Mesenchymal stem cell (in vitro differentiated cells and primary cell): ENCODE results near the gene MARCHF5. TPM values are rescaled to one million over a fixed set of nuclear protein-coding genes. Genes with fewer than 3 reads are reported as not detected.

Experiments used
- DNase-seq: peaks from one replicate; pipeline ENCODE4 v3.0.0-alpha.2; 2013
- H2AFZ ChIP-seq: one replicate; pipeline ENCODE4 v1.6.1; 2013; ENCODE audit warnings: low read depth, mild to moderate bottlenecking, control low read depth, inconsistent platforms, low read length, moderate library complexity
- H2AK5ac ChIP-seq: 2 replicates; pipeline ENCODE4 v1.6.1; 2013; ENCODE audit warnings: low read length, moderate library complexity, mild to moderate bottlenecking, inconsistent platforms; ENCODE audit not compliant: severe bottlenecking
- H2BK120ac ChIP-seq: one replicate; pipeline ENCODE4 v1.6.1; 2013; ENCODE audit warnings: low read depth, mild to moderate bottlenecking, inconsistent platforms, low read length, moderate library complexity
- H2BK12ac ChIP-seq, 2 experiments: one replicate each; pipeline ENCODE4 v1.6.1; 2013; ENCODE audit warnings: inconsistent platforms in 2 of 2, low read length in 2 of 2, mild to moderate bottlenecking in 2 of 2, moderate library complexity in 2 of 2, control low read depth in 1 of 2
- H2BK15ac ChIP-seq: one replicate; pipeline ENCODE4 v1.6.1; 2013; ENCODE audit warnings: mild to moderate bottlenecking, low read depth, inconsistent platforms; ENCODE audit not compliant: poor library complexity, severe bottlenecking
- H2BK5ac ChIP-seq: 2 replicates; pipeline ENCODE4 v1.6.1; 2013; ENCODE audit warnings: low read depth, mild to moderate bottlenecking, low read length, control low read depth, inconsistent platforms; ENCODE audit not compliant: poor library complexity, severe bottlenecking
- H3K14ac ChIP-seq, 2 experiments: one replicate each; pipeline ENCODE4 v1.6.1; 2013; ENCODE audit warnings: inconsistent platforms in 2 of 2, low read length in 2 of 2, control low read depth in 1 of 2, mild to moderate bottlenecking in 1 of 2, moderate library complexity in 1 of 2
- H3K18ac ChIP-seq, 2 experiments: one replicate each; pipeline ENCODE4 v1.6.1; 2013; ENCODE audit warnings: inconsistent platforms in 2 of 2, low read length in 2 of 2, control low read depth in 1 of 2, low read depth in 1 of 2, mild to moderate bottlenecking in 1 of 2
- H3K23ac ChIP-seq, 2 experiments: one replicate each; pipeline ENCODE4 v1.6.1; 2013; ENCODE audit warnings: inconsistent platforms in 2 of 2, low read length in 2 of 2, mild to moderate bottlenecking in 2 of 2, moderate library complexity in 2 of 2, control low read depth in 1 of 2
- H3K27ac ChIP-seq: 2 replicates; pipeline ENCODE4 v1.5.1; 2013; ENCODE audit warnings: mild to moderate bottlenecking, moderate library complexity, low read length, control low read depth, inconsistent platforms; ENCODE audit not compliant: poor library complexity, severe bottlenecking
- H3K27me3 ChIP-seq, 2 experiments: 2 replicates each; pipeline versions ENCODE4 v1.6.1 to v1.7.0; 2013; ENCODE audit warnings: low read length in 2 of 2, mild to moderate bottlenecking in 2 of 2, moderate library complexity in 2 of 2, control low read depth in 1 of 2, inconsistent platforms in 1 of 2; ENCODE audit not compliant: control insufficient read depth in 1 of 2, insufficient read depth in 1 of 2
- H3K36me3 ChIP-seq, 2 experiments: 2 replicates each; pipeline versions ENCODE4 v1.6.1 to v1.7.0; 2013; ENCODE audit warnings: low read length in 2 of 2, control low read depth in 1 of 2, inconsistent platforms in 1 of 2, low read depth in 1 of 2, mild to moderate bottlenecking in 1 of 2; ENCODE audit not compliant: insufficient read depth in 2 of 2, control insufficient read depth in 1 of 2
- H3K4ac ChIP-seq, 2 experiments: one replicate each; pipeline ENCODE4 v1.6.1; 2013; ENCODE audit warnings: inconsistent platforms in 2 of 2, low read length in 2 of 2, mild to moderate bottlenecking in 2 of 2, moderate library complexity in 2 of 2, control low read depth in 1 of 2, low read depth in 1 of 2
- H3K4me1 ChIP-seq: 2 replicates; pipeline ENCODE4 v1.6.1; 2013; ENCODE audit warnings: low read depth, low read length, control low read depth; ENCODE audit not compliant: control insufficient read depth, insufficient read depth
- H3K4me2 ChIP-seq: 2 replicates; pipeline ENCODE4 v1.6.1; 2013; ENCODE audit warnings: low read length, mild to moderate bottlenecking, inconsistent platforms; ENCODE audit not compliant: poor library complexity, severe bottlenecking
- H3K4me3 ChIP-seq, 2 experiments: 2 replicates each; pipeline versions ENCODE4 v1.5.1 to v1.7.0; 2013; ENCODE audit warnings: low read length in 2 of 2, mild to moderate bottlenecking in 2 of 2, control low read depth in 1 of 2, low read depth in 1 of 2; ENCODE audit not compliant: insufficient read depth in 1 of 2
- H3K79me1 ChIP-seq: replicated peaks from 2 replicates; pipeline ENCODE4 v1.6.1; 2013; ENCODE audit warnings: mild to moderate bottlenecking, control low read depth, low read length, inconsistent platforms; ENCODE audit not compliant: poor library complexity, severe bottlenecking
- H3K9ac ChIP-seq: 2 replicates; pipeline ENCODE4 v1.7.0; 2013; ENCODE audit warnings: mild to moderate bottlenecking, low read length, moderate library complexity
- H3K9me3 ChIP-seq: 2 replicates; pipeline ENCODE4 v1.7.0; 2013; ENCODE audit warnings: mild to moderate bottlenecking, low read length; ENCODE audit not compliant: control insufficient read depth
- H4K8ac ChIP-seq: one replicate; pipeline ENCODE4 v1.6.1; 2013; ENCODE audit warnings: inconsistent platforms, mild to moderate bottlenecking, low read length, moderate library complexity
- H4K91ac ChIP-seq: one replicate; pipeline ENCODE4 v1.6.1; 2013; ENCODE audit warnings: mild to moderate bottlenecking, low read length, inconsistent platforms
- WGBS: methylation state at CpG from one replicate; pipeline ENCODE4 v1.1.7; 2013; ENCODE audit warnings: mixed read lengths; 5-methylcytosine and 5-hydroxymethylcytosine counted together
- polyA plus RNA-seq, 2 experiments: library from polyadenylated mRNA; stranded (reverse); fragments of 200-250 nt; gene quantifications; one replicate each; pipeline ENCODE4 v1.2.3, GENCODE V29; 2013

The MARCHF5 gene
- polyA plus RNA-seq (2013, experiment 1 of 2): 23.7 TPM
- 23.5 TPM for polyA plus RNA-seq (2013, experiment 2 of 2)

- H2BK12ac ChIP-seq: peak within 1 kb of the TSS; percentile 25 to 68
- peak within 1 kb of the TSS in 1 of 2 experiments; percentile 98 for H3K23ac ChIP-seq
- peaks cover 5% of the 10 kb centered on the region for H3K4me1 ChIP-seq
- H2AK5ac ChIP-seq: no peak within 1 kb of the TSS
- peak within 1 kb of the TSS; percentile 92 for H4K8ac ChIP-seq
- H3K4me3 ChIP-seq: peak within 1 kb of the TSS; percentile 96 to 97
- peak within 1 kb of the TSS; percentile 98 for H3K4me2 ChIP-seq
- peak within 1 kb of the TSS; percentile 90 to 99 for H3K18ac ChIP-seq
- peak within 1 kb of the TSS; percentile 63 for H3K27ac ChIP-seq
- no peaks in the 10 kb centered on the region for H3K9me3 ChIP-seq
- H3K36me3 ChIP-seq: peaks cover 10 to 20% of the 10 kb centered on the region in 2 experiments
- peak within 1 kb of the TSS; percentile 73 for H2BK120ac ChIP-seq
- H3K14ac ChIP-seq: peak within 1 kb of the TSS in 1 of 2 experiments; percentile 91
- peak within 1 kb of the TSS; percentile 98 for H3K9ac ChIP-seq
- peak within 1 kb of the TSS; percentile 63 for H2AFZ ChIP-seq
- peak within 1 kb of the TSS; percentile 90 for H4K91ac ChIP-seq
- under 1% methylated on average over 70 of the region's 79 CpGs for WGBS
- no peaks in the 10 kb centered on the region for H3K27me3 ChIP-seq
- H3K79me1 ChIP-seq: peaks cover 8% of the 10 kb centered on the region
- peak within 1 kb of the TSS; percentile 3 for H2BK5ac ChIP-seq
- H3K4ac ChIP-seq: peak within 1 kb of the TSS; percentile 75 to 99
- peak within 1 kb of the TSS; percentile 98 for H2BK15ac ChIP-seq
- DNase-seq: peak; percentile 96
These were observed at the start of gene MARCHF5, which contains the start of gene CPEB3 for GRCh38 chr10:92290837-92291615. Gene MARCHF5 (plus strand): TSS chr10:92291167. CDS start chr10:92291495, 328 bp downstream. Gene CPEB3 (minus strand): TSS chr10:92291078. CDS start chr10:92240350, 50,728 bp downstream.

GRCh38 chr10:92241501-92241900 is 49.5 kb upstream of the MARCHF5 start:
- Histone ChIP-seq H3K9me3 (no peaks in the 10 kb centered on the region), H3K9ac (peak overlapping the region; percentile 85), H2BK5ac (no peak overlapping the region), H3K4me2 (no peak overlapping the region), H3K18ac (no peak overlapping the region), H3K79me1 (peaks cover 8% of the 10 kb centered on the region), H3K27ac (no peak overlapping the region), H3K23ac (no peak overlapping the region), H3K14ac (no peak overlapping the region), H4K91ac (no peak overlapping the region), H3K36me3 (no peaks in the 10 kb centered on the region), H3K4ac (no peak overlapping the region), H3K27me3 (peaks cover 0 to 3% of the 10 kb centered on the region in 2 experiments), H2BK12ac (no peak overlapping the region), H2BK120ac (no peak overlapping the region), H2AFZ (no peak overlapping the region), H4K8ac (no peak overlapping the region), H2BK15ac (no peak overlapping the region), H2AK5ac (no peak overlapping the region), H3K4me1 (peaks cover 11% of the 10 kb centered on the region), H3K4me3 (peak overlapping the region in 1 of 2 experiments; percentile 92)
- no CpG with 5 or more reads among the region's 1 CpG for WGBS
- no peak for DNase-seq

- no peak for DNase-seq
- Histone ChIP-seq H3K4me2 (no peak overlapping the region), H3K79me1 (peaks cover 8% of the 10 kb centered on the region), H3K14ac (no peak overlapping the region), H2AFZ (no peak overlapping the region), H3K27ac (no peak overlapping the region), H4K91ac (no peak overlapping the region), H2BK120ac (no peak overlapping the region), H3K9me3 (no peaks in the 10 kb centered on the region), H3K4ac (no peak overlapping the region), H3K18ac (no peak overlapping the region), H2BK12ac (no peak overlapping the region), H3K36me3 (no peaks in the 10 kb centered on the region), H2BK15ac (no peak overlapping the region), H4K8ac (no peak overlapping the region), H2AK5ac (no peak overlapping the region), H3K27me3 (peaks cover 0 to 3% of the 10 kb centered on the region in 2 experiments), H3K4me3 (no peak overlapping the region), H3K9ac (peak overlapping the region; percentile 75), H3K4me1 (peaks cover 11% of the 10 kb centered on the region), H3K23ac (no peak overlapping the region), H2BK5ac (no peak overlapping the region)
- WGBS: no CpG with 5 or more reads among the region's 2 CpGs
These were observed 48.6 kb upstream of the MARCHF5 start for GRCh38 chr10:92242380-92242779.

- Histone ChIP-seq H2BK5ac (no peak overlapping the region), H4K8ac (no peak overlapping the region), H3K4me2 (peak overlapping the region; percentile 33), H3K4me1 (peaks cover 11% of the 10 kb centered on the region), H3K27ac (no peak overlapping the region), H3K14ac (no peak overlapping the region), H2BK120ac (no peak overlapping the region), H3K9ac (peak overlapping the region; percentile 75), H3K9me3 (no peaks in the 10 kb centered on the region), H3K4ac (no peak overlapping the region), H2BK12ac (no peak overlapping the region), H4K91ac (no peak overlapping the region), H3K4me3 (peak overlapping the region in 1 of 2 experiments; percentile 69), H3K23ac (no peak overlapping the region), H2BK15ac (no peak overlapping the region), H3K79me1 (peaks cover 7% of the 10 kb centered on the region), H3K27me3 (peaks cover 0 to 2% of the 10 kb centered on the region in 2 experiments), H2AK5ac (no peak overlapping the region), H2AFZ (no peak overlapping the region), H3K18ac (no peak overlapping the region), H3K36me3 (no peaks in the 10 kb centered on the region)
- WGBS: 5% methylated on average over 2 of the region's 8 CpGs
- DNase-seq: peak; percentile 57
These were observed 47.9 kb upstream of the MARCHF5 start for GRCh38 chr10:92242910-92243671.
